Activated CD8-positive, alpha-beta T cell treated with anti-CD3 and anti-CD28 coated beads, Interleukin-2, amount 10 ng/mL, durations not matched to agents 7 days and 5 days (primary cell): ENCODE measurements around the gene BANP. TPM values are rescaled to one million over a fixed set of nuclear protein-coding genes. Genes with fewer than 3 reads are reported as not detected.
"Not testable (repeated sequence)": the region's sequence is repeated elsewhere in the genome, so short reads cannot be mapped to it uniquely, and the experiment has no call there.

ENCODE experiments used
- ATAC-seq: fragments of 150-1000 bp; cut with Tn5 transposase; one replicate; pipeline ENCODE4 v1.10.0; 2021; ENCODE audit warnings: moderate library complexity
- CTCF ChIA-PET: fragments of 350-600 bp; sonication (Branson Sonifier 250); formaldehyde crosslinking; loops from one replicate; lab custom pipeline; 2021; ENCODE audit warnings: antibody characterized with exemption; lab: Charles Lee
- POLR2A ChIA-PET: fragments of 350-600 bp; sonication (Branson Sonifier 250); formaldehyde crosslinking; loops from one replicate; lab custom pipeline; 2021; ENCODE audit warnings: antibody characterized with exemption; lab: Charles Lee
- DNase-seq: peaks from one replicate; pipeline ENCODE4 v3.0.0-alpha.2; 2020
- H3K27ac Mint-ChIP-seq: one replicate; pipeline ENCODE4 v1.8.0; 2021; ENCODE audit warnings: mild to moderate bottlenecking, mixed read lengths
- H3K27me3 Mint-ChIP-seq: one replicate; pipeline ENCODE4 v1.8.0; 2021; ENCODE audit warnings: low read depth, mixed read lengths
- H3K36me3 Mint-ChIP-seq: one replicate; pipeline ENCODE4 v1.8.0; 2021; ENCODE audit warnings: low read depth, mixed read lengths
- H3K4me1 Mint-ChIP-seq: one replicate; pipeline ENCODE4 v1.8.0; 2021; ENCODE audit warnings: low read depth, mixed read lengths
- H3K4me3 Mint-ChIP-seq: one replicate; pipeline ENCODE4 v1.8.0; 2021; ENCODE audit warnings: mild to moderate bottlenecking, mixed read lengths
- H3K9me3 Mint-ChIP-seq: one replicate; pipeline ENCODE4 v1.8.0; 2022; ENCODE audit warnings: mixed read lengths; ENCODE audit not compliant: insufficient read depth
- total RNA-seq, 2 experiments: library from RNA; stranded (reverse); gene quantifications; one replicate each; pipeline ENCODE4 v1.2.3, GENCODE V29; 2021

BANP gene
- total RNA-seq, 2 experiments from 2014 or later = 34.1 to 39.8 TPM

DNA sequence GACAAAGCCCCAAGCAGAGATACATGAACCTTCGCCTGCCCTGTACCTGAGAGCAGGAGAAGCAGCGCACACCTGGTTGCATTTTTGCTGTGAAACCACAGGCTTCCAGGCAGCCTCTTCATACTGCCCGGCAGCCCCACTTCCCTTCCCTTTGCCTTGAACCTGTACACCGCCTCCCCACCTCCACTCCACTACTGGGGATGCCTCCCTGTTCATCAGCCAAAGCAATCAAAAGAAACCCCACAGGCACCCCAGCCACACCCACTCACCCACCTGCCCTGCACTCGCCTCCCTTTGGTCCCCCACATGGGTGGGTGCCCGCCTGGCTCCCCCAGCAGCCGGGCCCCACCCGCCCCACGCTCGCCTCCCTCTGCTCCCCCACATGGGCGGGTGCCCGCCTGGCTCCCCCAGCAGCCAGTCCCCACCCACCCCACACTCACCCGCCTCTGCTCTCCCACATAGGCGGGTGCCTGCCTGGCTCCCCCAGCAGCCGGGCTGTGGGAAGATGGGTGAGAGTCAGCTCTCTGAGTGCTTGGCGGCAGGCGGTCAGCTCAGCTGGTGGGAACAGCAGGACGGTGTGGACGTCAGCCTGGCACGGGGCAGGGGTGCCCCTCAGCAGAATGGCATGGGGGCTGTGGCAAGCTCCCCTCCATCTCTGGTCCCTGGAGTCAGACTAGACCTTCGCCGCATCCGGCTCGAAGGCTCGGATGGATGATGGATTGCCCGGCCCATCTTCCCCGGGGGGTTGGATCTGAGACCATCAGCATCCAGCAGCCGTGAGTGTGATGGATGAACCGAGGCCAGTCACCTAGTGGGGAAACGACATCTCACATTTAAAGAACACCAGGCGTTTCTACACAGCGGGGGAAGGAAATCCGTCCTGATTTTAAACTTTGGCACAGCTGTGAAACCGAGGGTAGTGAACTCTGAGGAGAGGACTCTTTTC, 135.6 kb downstream of the BANP start:
- Mint-ChIP-seq H3K27me3 (no peaks in the 10 kb centered on the region), H3K27ac (no peak overlapping the region), H3K4me3 (no peak overlapping the region), H3K9me3 (no peaks in the 10 kb centered on the region), H3K36me3 (no peaks in the 10 kb centered on the region), H3K4me1 (no peaks in the 10 kb centered on the region)
- POLR2A ChIA-PET = no interaction called here
- CTCF ChIA-PET = no interaction called here
- no peak for ATAC-seq
- DNase-seq = no peak

GRCh38 chr16:88087517-88087877, 136.3 kb downstream of the BANP start:
- ATAC-seq (no peak), DNase-seq (no peak)
- H3K9me3 Mint-ChIP-seq = no peaks in the 10 kb centered on the region
- ChIA-PET CTCF (no interaction called here), POLR2A (no interaction called here)
- H3K4me3 Mint-ChIP-seq = no peak overlapping the region
- no peaks in the 10 kb centered on the region for H3K36me3 Mint-ChIP-seq
- no peak overlapping the region for H3K27ac Mint-ChIP-seq
- H3K4me1 Mint-ChIP-seq = no peaks in the 10 kb centered on the region
- no peaks in the 10 kb centered on the region for H3K27me3 Mint-ChIP-seq

DNA sequence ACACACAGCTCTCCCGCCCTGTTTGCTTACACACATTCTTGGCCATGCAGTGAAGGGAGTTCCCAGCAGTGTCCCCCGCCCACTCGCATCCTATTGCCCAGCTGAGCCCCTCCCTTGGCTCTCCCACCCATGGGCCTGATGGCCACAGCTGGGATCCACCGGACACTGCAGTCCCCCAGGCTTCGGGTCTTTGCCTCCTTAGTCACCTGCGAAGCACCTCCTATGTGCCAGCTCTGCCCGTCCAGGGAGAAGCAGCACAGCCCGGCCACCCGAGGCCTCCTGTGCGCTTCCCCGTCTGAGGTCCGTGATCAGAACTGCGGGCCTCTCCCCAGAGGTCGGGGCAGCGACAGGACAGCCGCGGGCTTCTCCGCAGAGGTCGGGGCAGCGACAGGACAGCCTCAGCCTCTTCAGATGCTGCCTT, 136.9 kb downstream of the BANP start:
- ATAC-seq (no peak), DNase-seq (no peak)
- Mint-ChIP-seq H3K36me3 (no peaks in the 10 kb centered on the region), H3K27me3 (no peaks in the 10 kb centered on the region), H3K27ac (no peak overlapping the region), H3K9me3 (no peaks in the 10 kb centered on the region), H3K4me1 (no peaks in the 10 kb centered on the region), H3K4me3 (no peak overlapping the region)
- CTCF ChIA-PET = no interaction called here
- POLR2A ChIA-PET = no interaction called here

DNA sequence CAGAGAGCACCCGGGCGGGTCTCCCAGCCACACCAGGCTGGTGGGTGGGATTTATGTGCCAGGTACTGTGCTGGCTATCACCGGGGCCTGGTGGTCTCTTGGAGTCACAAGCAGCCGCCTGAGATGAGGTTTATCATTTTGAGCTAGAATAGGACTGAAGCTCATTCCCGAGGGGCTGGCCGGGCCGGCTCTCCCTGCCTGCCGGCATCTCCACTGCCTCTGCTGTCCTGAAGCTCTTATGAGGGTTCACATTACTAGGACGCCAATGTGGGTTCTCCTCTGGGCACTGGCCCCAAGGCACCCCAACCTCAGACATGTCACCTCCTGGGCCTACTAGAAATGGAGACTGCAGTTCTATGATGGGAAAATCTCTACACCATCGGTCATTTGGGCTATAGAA, 137.4 kb downstream of the BANP start:
- H3K4me1 Mint-ChIP-seq = not testable (repeated sequence)

GRCh38 chr16:88089071-88089470, 137.8 kb downstream of the BANP start:
- POLR2A ChIA-PET = not testable (repeated sequence)

More for the DNA sequence above, 137.4 kb downstream of the BANP start:
- H3K27me3 Mint-ChIP-seq, H3K36me3 Mint-ChIP-seq, ATAC-seq, H3K4me3 Mint-ChIP-seq, H3K27ac Mint-ChIP-seq, POLR2A ChIA-PET, H3K9me3 Mint-ChIP-seq, CTCF ChIA-PET, DNase-seq: not testable (repeated sequence)

DNA sequence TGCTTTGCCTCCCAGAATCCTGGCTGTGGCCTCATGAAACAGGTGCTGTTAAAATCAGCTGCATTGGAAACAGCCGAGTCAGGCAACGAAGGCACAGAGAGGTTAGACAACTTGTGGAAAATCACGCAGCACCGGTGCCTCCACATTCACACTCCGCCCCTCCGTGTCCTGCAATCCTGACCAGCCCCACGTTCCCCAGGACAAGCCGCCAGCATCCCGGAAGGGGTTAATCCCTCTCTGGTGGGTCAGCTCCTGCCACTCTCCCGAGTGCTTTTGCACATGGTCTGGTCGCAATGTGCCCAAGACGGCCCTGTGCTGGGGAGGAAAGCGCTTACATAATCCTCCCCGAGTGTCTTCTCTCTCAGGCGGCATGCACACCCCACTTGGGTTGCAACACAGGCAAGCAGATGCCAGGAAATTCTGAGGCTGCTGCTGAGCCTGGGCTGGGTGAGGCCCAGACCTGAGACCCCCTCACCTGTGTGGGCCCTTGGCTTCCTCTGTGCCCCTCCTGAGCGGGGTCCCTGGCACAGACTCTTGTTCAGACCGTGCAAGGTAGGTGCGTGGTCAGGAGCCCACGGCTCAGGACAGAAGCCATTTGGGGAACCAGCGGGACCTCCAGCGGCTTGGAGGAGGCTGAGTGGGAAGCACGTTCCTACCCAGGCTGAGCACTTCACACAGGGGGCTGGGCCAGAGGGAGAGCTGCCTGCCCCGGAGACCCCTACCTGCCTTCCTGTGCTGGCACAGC, 138.6 kb downstream of the BANP start:
- H3K27ac Mint-ChIP-seq, H3K9me3 Mint-ChIP-seq, H3K4me1 Mint-ChIP-seq, H3K4me3 Mint-ChIP-seq, H3K36me3 Mint-ChIP-seq, CTCF ChIA-PET, POLR2A ChIA-PET, ATAC-seq, H3K27me3 Mint-ChIP-seq, DNase-seq: not testable (repeated sequence)

More at GRCh38 chr16:88089071-88089470, 137.8 kb downstream of the BANP start:
- H3K27ac Mint-ChIP-seq, H3K9me3 Mint-ChIP-seq, H3K27me3 Mint-ChIP-seq, H3K36me3 Mint-ChIP-seq, H3K4me3 Mint-ChIP-seq, CTCF ChIA-PET, ATAC-seq, H3K4me1 Mint-ChIP-seq, DNase-seq: not testable (repeated sequence)

GRCh38 chr16:88090377-88091175, 139.3 kb downstream of the BANP start:
- CTCF ChIA-PET, DNase-seq, POLR2A ChIA-PET, H3K4me1 Mint-ChIP-seq, H3K27ac Mint-ChIP-seq, H3K36me3 Mint-ChIP-seq, ATAC-seq, H3K9me3 Mint-ChIP-seq, H3K4me3 Mint-ChIP-seq, H3K27me3 Mint-ChIP-seq: not testable (repeated sequence)

- H3K4me3 Mint-ChIP-seq, DNase-seq, H3K4me1 Mint-ChIP-seq, H3K9me3 Mint-ChIP-seq, H3K27ac Mint-ChIP-seq, ATAC-seq, POLR2A ChIA-PET, H3K36me3 Mint-ChIP-seq, CTCF ChIA-PET, H3K27me3 Mint-ChIP-seq: not testable (repeated sequence)
Observed at GRCh38 chr16:88091221-88091971, 140.2 kb downstream of the BANP start.

GRCh38 chr16:88091972-88092302, 140.7 kb downstream of the BANP start:
- POLR2A ChIA-PET = not testable (repeated sequence)

GRCh38 chr16:88092791-88093555, 141.7 kb downstream of the BANP start:
- H3K27me3 Mint-ChIP-seq, POLR2A ChIA-PET: not testable (repeated sequence)

More at GRCh38 chr16:88091972-88092302, 140.7 kb downstream of the BANP start:
- H3K36me3 Mint-ChIP-seq, DNase-seq, H3K27ac Mint-ChIP-seq, H3K4me1 Mint-ChIP-seq, CTCF ChIA-PET, ATAC-seq, H3K4me3 Mint-ChIP-seq, H3K27me3 Mint-ChIP-seq: not testable (repeated sequence)
- H3K9me3 Mint-ChIP-seq = peaks cover 12% of the 10 kb centered on the region

More at GRCh38 chr16:88092791-88093555, 141.7 kb downstream of the BANP start:
- H3K27ac Mint-ChIP-seq, CTCF ChIA-PET, H3K36me3 Mint-ChIP-seq, DNase-seq, H3K4me3 Mint-ChIP-seq, ATAC-seq, H3K4me1 Mint-ChIP-seq: not testable (repeated sequence)
- peaks cover 12% of the 10 kb centered on the region for H3K9me3 Mint-ChIP-seq
